Adrenal gland (tissue), 5 donors: ENCODE data around the gene COA5.

Source experiments
- POLR2A ChIP-seq, 2 donors: fragments of 450-650 bp; IDR thresholded peaks; one replicate each; pipeline ENCODE4 v1.6.1; 2017; ENCODE audit warnings: antibody characterized with exemption in 2 of 2, mild to moderate bottlenecking in 2 of 2, moderate library complexity in 1 of 2
- TF ChIP-seq, protein P1 (sequence below), 6 experiments: fragments of 450-650 bp in 4 of 6; fragments of 200-600 bp in 2 of 6; sonication (generic) in 1 of 6; IDR thresholded peaks; 1 replicate in 5 of 6; 2 replicates in 1 of 6; pipeline versions ENCODE4 v1.5.1 to v1.8.0; 2016 to 2021; ENCODE audit warnings: antibody characterized with exemption in 6 of 6, mild to moderate bottlenecking in 2 of 6, moderate library complexity in 1 of 6
- donor health status: DM: no; HTN: no; CAD: no.

DNA sequence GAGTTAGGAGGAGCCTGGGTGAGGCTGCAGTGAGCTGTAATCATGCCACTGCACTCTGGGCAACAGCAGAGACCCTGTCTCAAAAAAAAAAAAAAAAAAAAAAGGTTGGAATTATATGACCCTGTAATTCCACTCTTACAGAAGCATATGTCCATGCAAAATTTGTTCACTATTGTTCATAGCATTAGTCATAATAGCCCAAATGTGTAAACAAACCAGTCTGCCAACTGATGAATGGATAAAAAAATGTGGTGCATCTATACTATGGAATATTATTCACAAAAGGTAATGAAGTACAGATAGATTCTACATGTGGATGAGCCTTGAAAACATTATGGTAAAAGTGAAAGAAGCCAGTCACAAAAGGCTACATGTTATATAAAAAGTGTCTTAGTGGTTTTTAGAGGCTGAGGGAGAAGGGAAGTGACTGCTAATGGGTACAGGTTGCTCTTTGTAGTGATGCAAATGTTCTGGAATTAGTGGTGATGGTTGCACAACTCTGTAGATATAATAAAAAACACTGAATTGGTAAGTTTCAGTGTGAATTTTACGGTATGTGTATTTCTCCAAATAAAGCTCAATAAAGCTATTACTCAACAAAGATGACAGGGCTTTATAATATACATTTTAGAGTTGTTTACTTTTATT is 9.4 kb downstream of the COA5 start:
- TF ChIP-seq POLR2A (IDR thresholded peaks at IDR 0.05), result no peak
- TF ChIP-seq, protein P1, sequence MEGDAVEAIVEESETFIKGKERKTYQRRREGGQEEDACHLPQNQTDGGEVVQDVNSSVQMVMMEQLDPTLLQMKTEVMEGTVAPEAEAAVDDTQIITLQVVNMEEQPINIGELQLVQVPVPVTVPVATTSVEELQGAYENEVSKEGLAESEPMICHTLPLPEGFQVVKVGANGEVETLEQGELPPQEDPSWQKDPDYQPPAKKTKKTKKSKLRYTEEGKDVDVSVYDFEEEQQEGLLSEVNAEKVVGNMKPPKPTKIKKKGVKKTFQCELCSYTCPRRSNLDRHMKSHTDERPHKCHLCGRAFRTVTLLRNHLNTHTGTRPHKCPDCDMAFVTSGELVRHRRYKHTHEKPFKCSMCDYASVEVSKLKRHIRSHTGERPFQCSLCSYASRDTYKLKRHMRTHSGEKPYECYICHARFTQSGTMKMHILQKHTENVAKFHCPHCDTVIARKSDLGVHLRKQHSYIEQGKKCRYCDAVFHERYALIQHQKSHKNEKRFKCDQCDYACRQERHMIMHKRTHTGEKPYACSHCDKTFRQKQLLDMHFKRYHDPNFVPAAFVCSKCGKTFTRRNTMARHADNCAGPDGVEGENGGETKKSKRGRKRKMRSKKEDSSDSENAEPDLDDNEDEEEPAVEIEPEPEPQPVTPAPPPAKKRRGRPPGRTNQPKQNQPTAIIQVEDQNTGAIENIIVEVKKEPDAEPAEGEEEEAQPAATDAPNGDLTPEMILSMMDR (IDR thresholded peaks at IDR 0.05), result no peak
